Measurements from ENCODE around the gene ERCC5.

- no peak for TF ChIP-seq EZH2phosphoT487 (IDR thresholded peaks at IDR 0.05; ENCODE audit: low read depth, severe bottlenecking, unreplicated experiment)
- no peak for TF ChIP-seq CTCF (IDR thresholded peaks at IDR 0.05; ENCODE audit: poor library complexity)
These were observed 46.7 kb downstream of the ERCC5 start for GRCh38 chr13:102892503-102892902.
